NB4 (cell line): ENCODE results near the gene DUS3L.

Experiments used
- CTCF ChIP-seq: IDR thresholded peaks from one replicate; pipeline ENCODE4 v1.5.1; 2012; ENCODE audit warnings: low read depth, low read length
- MYC ChIP-seq: IDR thresholded peaks from 2 replicates; pipeline ENCODE4 v1.6.1; 2011; ENCODE audit warnings: low read depth, low read length
- POLR2A ChIP-seq: IDR thresholded peaks from 2 replicates; pipeline ENCODE4 v1.6.1; 2011; ENCODE audit warnings: mild to moderate bottlenecking; ENCODE audit not compliant: insufficient read length; ENCODE audit errors: extremely low read depth
- TF ChIP-seq, protein P1 (sequence below): IDR thresholded peaks from 2 replicates; pipeline ENCODE4 v1.6.1; 2011; ENCODE audit warnings: low read depth, low read length

DNA sequence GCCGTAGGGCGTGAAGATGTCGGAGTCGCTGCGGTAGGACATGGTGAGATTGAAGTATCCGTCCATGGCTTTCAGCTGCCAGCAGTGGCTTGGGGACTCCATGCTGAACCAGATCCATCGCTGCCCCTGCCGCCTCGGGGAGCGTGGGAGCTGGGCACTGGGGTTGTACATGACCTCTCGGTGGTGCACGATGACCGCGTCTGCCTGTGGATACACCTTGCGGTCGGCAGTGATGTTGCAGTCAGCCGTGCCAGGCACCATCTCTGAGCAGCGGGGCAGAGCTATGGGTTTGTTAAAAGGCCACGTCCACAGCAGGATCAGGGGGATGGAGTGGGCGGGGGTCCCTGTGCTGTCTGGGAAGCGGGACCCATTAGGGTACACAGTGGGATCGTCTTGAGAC is 41.1 kb upstream of the DUS3L start:
- TF ChIP-seq CTCF = no peak
- no peak for TF ChIP-seq POLR2A
- no peak for TF ChIP-seq MYC
- TF ChIP-seq, protein P1, sequence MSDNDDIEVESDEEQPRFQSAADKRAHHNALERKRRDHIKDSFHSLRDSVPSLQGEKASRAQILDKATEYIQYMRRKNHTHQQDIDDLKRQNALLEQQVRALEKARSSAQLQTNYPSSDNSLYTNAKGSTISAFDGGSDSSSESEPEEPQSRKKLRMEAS = no peak
